H1 (cell line): ENCODE results near the gene ZAR1L. TPM values are rescaled to one million over a fixed set of nuclear protein-coding genes. Genes with fewer than 3 reads are reported as not detected.

Source experiments
- CTCF ChIA-PET: fragments of 300-600 bp; sonication (Branson Sonifier 250); formaldehyde crosslinking; loops from one replicate; lab custom pipeline; 2021; ENCODE audit not compliant: partially characterized antibody; lab: Charles Lee
- POLR2A ChIA-PET: fragments of 300-600 bp; sonication (Branson Sonifier 250); formaldehyde crosslinking; loops from one replicate; lab custom pipeline; 2021; ENCODE audit warnings: inconsistent platforms; ENCODE audit not compliant: partially characterized antibody; lab: Charles Lee
- DNase-seq, 2 experiments: peaks; one replicate each; pipeline versions ENCODE4 v3.0.0 to v3.0.0-alpha.2; 2010 to 2022; ENCODE audit warnings: low spot score in 2 of 2, low read depth in 1 of 2, mixed read lengths in 1 of 2
- FAIRE-seq: peaks from 2 replicates; lab custom pipeline; 2011; peaks lifted over from hg19 to GRCh38; lab: Jason Lieb, UNC
- H2AFZ ChIP-seq: 2 replicates; pipeline ENCODE4 v1.8.1; 2012; ENCODE audit warnings: low read length, inconsistent platforms
- H2AK5ac ChIP-seq: 2 replicates; pipeline ENCODE4 v1.6.1; 2013; ENCODE audit warnings: low read depth, low read length
- H2BK120ac ChIP-seq: replicated peaks from 2 replicates; pipeline ENCODE3; 2013; ENCODE audit warnings: low read depth, low read length, inconsistent platforms
- H2BK12ac ChIP-seq: 2 replicates; pipeline ENCODE4 v1.6.1; 2013; ENCODE audit warnings: low read depth, low read length
- H2BK15ac ChIP-seq: 2 replicates; pipeline ENCODE4 v1.6.1; 2013; ENCODE audit warnings: low read length
- H2BK20ac ChIP-seq: 2 replicates; pipeline ENCODE4 v1.6.1; 2013; ENCODE audit warnings: low read length
- H2BK5ac ChIP-seq: 2 replicates; pipeline ENCODE4 v1.6.1; 2013; ENCODE audit warnings: low read depth, low read length
- H3K14ac ChIP-seq: 2 replicates; pipeline ENCODE4 v1.6.1; 2013; ENCODE audit warnings: inconsistent platforms; ENCODE audit not compliant: insufficient read length
- H3K18ac ChIP-seq: 2 replicates; pipeline ENCODE4 v1.6.1; 2013; ENCODE audit warnings: low read length; ENCODE audit errors: extremely low read depth
- H3K23ac ChIP-seq: 2 replicates; pipeline ENCODE4 v1.6.1; 2013; ENCODE audit warnings: inconsistent platforms; ENCODE audit not compliant: insufficient read length
- H3K23me2 ChIP-seq: 2 replicates; pipeline ENCODE4 v1.6.1; 2013; ENCODE audit warnings: low read depth, low read length
- H3K27ac ChIP-seq: 2 replicates; pipeline ENCODE4 v1.6.1; 2011; ENCODE audit warnings: low read depth, low read length, inconsistent platforms
- H3K27me3 ChIP-seq, 4 experiments: replicated peaks in 1 of 4; 1 replicate in 1 of 4; 2 replicates in 3 of 4; pipeline versions ENCODE4 v1.6.1 to v1.8.1; 2011 to 2013; ENCODE audit warnings: low read length in 3 of 4, mild to moderate bottlenecking in 3 of 4, inconsistent platforms in 2 of 4, mixed read lengths in 2 of 4, moderate library complexity in 1 of 4; ENCODE audit not compliant: control insufficient read depth in 3 of 4, insufficient read depth in 3 of 4; ENCODE audit errors: extremely low read depth in 1 of 4
- H3K36me3 ChIP-seq, 4 experiments: 2 replicates each; pipeline versions ENCODE4 v1.6.1 to v1.8.1; 2011 to 2013; ENCODE audit warnings: mild to moderate bottlenecking in 4 of 4, low read length in 3 of 4, moderate library complexity in 2 of 4, control low read depth in 1 of 4, inconsistent platforms in 1 of 4; ENCODE audit not compliant: insufficient read depth in 4 of 4, control insufficient read depth in 2 of 4
- H3K4ac ChIP-seq: replicated peaks from 2 replicates; pipeline ENCODE3; 2013; ENCODE audit warnings: low read length, low read depth, mixed read lengths, inconsistent platforms; ENCODE audit not compliant: insufficient read length
- H3K4me1 ChIP-seq, 4 experiments: replicated peaks in 1 of 4; 1 replicate in 1 of 4; 2 replicates in 3 of 4; pipeline versions ENCODE4 v1.6.1 to v1.8.1; 2011 to 2013; ENCODE audit warnings: low read length in 3 of 4, inconsistent platforms in 2 of 4, mixed read lengths in 1 of 4; ENCODE audit not compliant: insufficient read depth in 4 of 4, control insufficient read depth in 3 of 4
- H3K4me2 ChIP-seq, 2 experiments: 2 replicates each; pipeline versions ENCODE4 v1.6.1 to v1.8.1; 2011 to 2013; ENCODE audit warnings: low read depth in 2 of 2, low read length in 2 of 2, control low read depth in 1 of 2, inconsistent platforms in 1 of 2, mild to moderate bottlenecking in 1 of 2; ENCODE audit not compliant: insufficient read depth in 1 of 2
- H3K4me3 ChIP-seq, 4 experiments: fragments of 200-600, 300-600 bp in 1 of 4; sonication (generic), shearing (Covaris generic), sonication (Bioruptor Twin) in 1 of 4; 2 replicates each; pipeline versions ENCODE4 v1.5.1 to v1.8.1; 2011 to 2016; ENCODE audit warnings: low read length in 4 of 4, low read depth in 3 of 4, control low read depth in 2 of 4, inconsistent platforms in 2 of 4, mild to moderate bottlenecking in 2 of 4, mixed read lengths in 1 of 4, moderate library complexity in 1 of 4; ENCODE audit not compliant: insufficient read depth in 2 of 4; ENCODE audit errors: extremely low read depth in 1 of 4
- H3K56ac ChIP-seq: replicated peaks from 2 replicates; pipeline ENCODE3; 2013; ENCODE audit warnings: low read depth, mild to moderate bottlenecking, mixed read lengths, low read length, inconsistent platforms; ENCODE audit not compliant: insufficient read length
- H3K79me1 ChIP-seq: 2 replicates; pipeline ENCODE4 v1.6.1; 2013; ENCODE audit warnings: low read depth, low read length, control low read depth
- H3K79me2 ChIP-seq, 2 experiments: 2 replicates each; pipeline versions ENCODE4 v1.6.1 to v1.8.1; 2012 to 2013; ENCODE audit warnings: low read length in 2 of 2, mild to moderate bottlenecking in 2 of 2, inconsistent platforms in 1 of 2; ENCODE audit not compliant: insufficient read depth in 2 of 2, control insufficient read depth in 1 of 2
- H3K9ac ChIP-seq, 4 experiments: replicated peaks in 1 of 4; 1 replicate in 1 of 4; 2 replicates in 3 of 4; pipeline versions ENCODE4 v1.6.1 to v1.8.1; 2011 to 2013; ENCODE audit warnings: low read depth in 3 of 4, low read length in 3 of 4, control low read depth in 2 of 4, mild to moderate bottlenecking in 2 of 4, moderate library complexity in 2 of 4, inconsistent platforms in 1 of 4; ENCODE audit errors: extremely low read depth in 1 of 4
- H3K9me3 ChIP-seq, 2 experiments: 2 replicates each; pipeline versions ENCODE4 v1.6.1 to v1.8.1; 2012 to 2013; ENCODE audit warnings: mild to moderate bottlenecking in 2 of 2, moderate library complexity in 2 of 2, control low read depth in 1 of 2, inconsistent platforms in 1 of 2, low read depth in 1 of 2, low read length in 1 of 2, mixed read lengths in 1 of 2; ENCODE audit not compliant: insufficient read depth in 2 of 2
- H4K20me1 ChIP-seq, 2 experiments: replicated peaks in 1 of 2; 2 replicates each; pipeline versions ENCODE3 to v1.8.1; 2011 to 2013; ENCODE audit warnings: inconsistent platforms in 2 of 2, low read length in 2 of 2, mild to moderate bottlenecking in 1 of 2; ENCODE audit not compliant: insufficient read depth in 2 of 2, control insufficient read depth in 1 of 2
- H4K5ac ChIP-seq: 2 replicates; pipeline ENCODE4 v1.6.1; 2013; ENCODE audit warnings: low read length, low read depth, mixed read lengths, inconsistent platforms; ENCODE audit not compliant: insufficient read length
- H4K8ac ChIP-seq: 2 replicates; pipeline ENCODE4 v1.8.0; 2013; ENCODE audit warnings: mild to moderate bottlenecking, moderate library complexity, low read length, inconsistent platforms; ENCODE audit not compliant: insufficient read depth; ENCODE audit errors: extremely low read depth
- H4K91ac ChIP-seq: replicated peaks from 2 replicates; pipeline ENCODE3; 2013; ENCODE audit warnings: low read length, mixed read lengths, inconsistent platforms; ENCODE audit not compliant: insufficient read length
- EGR1 ChIP-seq: IDR thresholded peaks from 2 replicates; pipeline ENCODE4 v1.6.1; 2011; ENCODE audit warnings: low read depth, low read length, borderline replicate concordance
- KDM5A ChIP-seq: fragments of 200-600 bp; IDR thresholded peaks from 2 replicates; pipeline ENCODE4 v1.7.1; 2012; ENCODE audit warnings: mild to moderate bottlenecking, low read length, inconsistent platforms, mixed read lengths
- WGBS, 2 experiments: shearing (Covaris generic) in 1 of 2; methylation state at CpG; one replicate each; pipeline versions ENCODE4 v1.1.6 to v1.1.7; 2013 to 2015; ENCODE audit warnings: low lambda C conversion rate in 2 of 2, mixed read lengths in 2 of 2, inconsistent platforms in 1 of 2, low coverage in 1 of 2, missing lambda C conversion rate in 1 of 2; ENCODE audit not compliant: insufficient replicate concordance in 2 of 2, insufficient coverage in 1 of 2, insufficient read length in 1 of 2; ENCODE audit errors: extremely low coverage in 1 of 2, missing lambda C conversion rate in 1 of 2; 5-methylcytosine and 5-hydroxymethylcytosine counted together
- polyA plus RNA-seq, 7 experiments: library from polyadenylated mRNA; depleted of rRNA in 3 of 7; stranded (reverse) in 5 of 7; unstranded in 2 of 7; fragments of >200 nt in 5 of 7; fragments of 200-250 nt in 2 of 7; gene quantifications; 1 replicate in 5 of 7; 2 replicates in 1 of 7; 4 replicates in 1 of 7; pipeline versions ENCODE4 v1.2.1 to v1.2.3, GENCODE V29; 2011 to 2013; ENCODE audit warnings: missing spikeins in 2 of 7, mixed read lengths in 2 of 7
- total RNA-seq: library from RNA; stranded (reverse); fragmentation: NEBNext Ultra II Directional; extraction: Animal tissue kit (Norgen Biotek cat#: 25700); gene quantifications from 2 replicates; pipeline ENCODE4 v1.2.1, GENCODE V29; 2021

The ZAR1L gene
- total and polyA plus RNA-seq, 2 of the 8 experiments (the other 6 are each of a cell fraction or from before 2014, with no cell fraction given), result 0.19 to 0.30 TPM

DNA sequence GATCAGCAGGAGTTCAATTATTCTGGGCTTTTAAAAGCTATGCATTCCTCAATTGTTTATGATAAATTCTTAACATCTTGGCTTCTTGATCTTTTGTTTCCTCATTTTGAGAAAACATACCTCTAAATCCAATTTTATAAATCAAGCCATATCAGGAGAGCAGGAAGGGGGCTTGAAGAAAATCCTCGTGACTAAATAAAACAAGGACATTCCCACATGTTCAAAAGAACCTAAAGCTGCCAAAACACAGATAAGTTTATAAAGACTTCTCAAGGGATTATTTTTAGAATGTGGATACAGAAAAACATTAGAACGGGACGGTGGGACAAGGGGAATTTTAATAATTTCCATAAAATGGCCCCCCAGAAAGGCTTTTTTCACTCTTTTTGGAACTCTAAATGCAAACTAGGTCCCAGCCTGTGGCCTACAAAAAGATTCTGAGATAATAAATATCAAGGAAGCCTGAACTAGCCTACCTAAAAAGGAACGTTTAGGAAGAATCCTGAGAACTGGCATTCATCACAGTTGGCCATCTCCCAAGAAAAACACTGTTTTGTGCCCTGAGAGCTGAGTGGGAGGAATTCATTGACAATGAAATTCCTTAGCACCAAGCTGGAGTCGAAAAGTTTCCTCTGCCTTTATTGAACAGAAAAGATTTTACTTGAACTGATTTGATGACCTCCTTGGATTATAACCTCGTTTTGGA is 30.1 kb downstream of the ZAR1L start:
- Histone ChIP-seq H2AK5ac (no peak overlapping the region), H3K36me3 (no peaks in the 10 kb centered on the region), H3K79me2 (no peaks in the 10 kb centered on the region), H3K79me1 (no peaks in the 10 kb centered on the region), H3K9ac (no peak overlapping the region), H2BK120ac (no peak overlapping the region), H3K9me3 (no peaks in the 10 kb centered on the region), H4K5ac (no peak overlapping the region), H4K20me1 (no peaks in the 10 kb centered on the region), H3K27ac (no peak overlapping the region), H3K23ac (no peak overlapping the region), H2AFZ (no peak overlapping the region), H2BK15ac (no peak overlapping the region), H2BK5ac (no peak overlapping the region), H3K4me2 (peak overlapping the region in 1 of 2 experiments; percentile 6; a peak in 1 of 4 replicates), H3K4me1 (no peaks in the 10 kb centered on the region), H3K18ac (no peak overlapping the region), H3K23me2 (no peaks in the 10 kb centered on the region), H3K4me3 (no peak overlapping the region), H3K14ac (no peak overlapping the region), H2BK20ac (no peak overlapping the region), H2BK12ac (no peak overlapping the region), H4K91ac (no peak overlapping the region), H3K4ac (no peak overlapping the region), H3K27me3 (no peaks in the 10 kb centered on the region), H4K8ac (no peak overlapping the region), H3K56ac (no peak overlapping the region)
- WGBS, 2 experiments, result 82% methylated on average over 6 of the region's 6 CpGs; no CpG with 5 or more reads in 1 of the 2 experiments
- no peak for DNase-seq
- ChIA-PET CTCF (interaction anchor here (0.6 to 3.1 kb wide), 3 partner anchors 17 to 92 kb away, joined by 3 to 16 read pairs (median 3); no protein-coding TSS in a partner anchor), POLR2A (interaction anchor here (1.1 to 1.4 kb wide), 2 partner anchors 30 kb away, joined by 4 to 6 read pairs; partner anchors contain the start of genes BRCA2 and ZAR1L)
- peak; percentile 19 for FAIRE-seq
- TF ChIP-seq KDM5A (no peak), EGR1 (peak; percentile 33; the same call in 1 of the 2 replicates)
